KOPT-K1 (cell line): ENCODE data around the gene LGALS16.
"Not testable (repeated sequence)": the region's sequence is repeated elsewhere in the genome, so short reads cannot be mapped to it uniquely, and the experiment has no call there.

Source experiments
- H3K27ac ChIP-seq: fragments of 200-600 bp; sonication (generic); 2 replicates; pipeline ENCODE4 v1.5.1; 2016; ENCODE audit warnings: antibody characterized with exemption, mild to moderate bottlenecking, low read depth, low read length; ENCODE audit not compliant: poor library complexity, severe bottlenecking
- H3K36me3 ChIP-seq: fragments of 200-600 bp; sonication (generic); 2 replicates; pipeline ENCODE4 v1.5.1; 2017; ENCODE audit warnings: antibody characterized with exemption, mild to moderate bottlenecking, low read length, moderate library complexity; ENCODE audit not compliant: insufficient read depth
- H3K9me3 ChIP-seq: fragments of 200-600 bp; sonication (generic); 2 replicates; pipeline ENCODE4 v1.5.1; 2017; ENCODE audit warnings: antibody characterized with exemption, low read length, mild to moderate bottlenecking; ENCODE audit not compliant: insufficient read depth, poor library complexity, severe bottlenecking

LGALS16 gene

GRCh38 chr19:39661565-39661964 is 5.9 kb downstream of the LGALS16 start:
- no peaks in the 10 kb centered on the region for H3K36me3 ChIP-seq
- H3K27ac ChIP-seq = no peak overlapping the region
- H3K9me3 ChIP-seq = peaks cover 8% of the 10 kb centered on the region

GRCh38 chr19:39669860-39670259 is 14.1 kb downstream of the LGALS16 start:
- H3K36me3 ChIP-seq, H3K27ac ChIP-seq, H3K9me3 ChIP-seq: not testable (repeated sequence)

GRCh38 chr19:39670998-39671397 is 15.3 kb downstream of the LGALS16 start:
- Histone ChIP-seq H3K9me3 (peaks cover 3% of the 10 kb centered on the region), H3K36me3 (no peaks in the 10 kb centered on the region), H3K27ac (no peak overlapping the region)

- no peak overlapping the region for H3K27ac ChIP-seq
- H3K36me3 ChIP-seq = no peaks in the 10 kb centered on the region
- H3K9me3 ChIP-seq = no peaks in the 10 kb centered on the region
Measured at GRCh38 chr19:39671739-39672363, 16.1 kb downstream of the LGALS16 start.

GRCh38 chr19:39672473-39672872 is 16.8 kb downstream of the LGALS16 start:
- H3K27ac ChIP-seq = no peak overlapping the region
- H3K36me3 ChIP-seq = no peaks in the 10 kb centered on the region
- no peaks in the 10 kb centered on the region for H3K9me3 ChIP-seq

GRCh38 chr19:39673862-39674261 is 18.1 kb downstream of the LGALS16 start:
- not testable (repeated sequence) for H3K9me3 ChIP-seq, H3K27ac ChIP-seq, H3K36me3 ChIP-seq

- Histone ChIP-seq H3K27ac (no peak overlapping the region), H3K9me3 (no peaks in the 10 kb centered on the region), H3K36me3 (no peaks in the 10 kb centered on the region)
Measured at GRCh38 chr19:39676004-39676403, 20.3 kb downstream of the LGALS16 start.

GRCh38 chr19:39677961-39678889 is 22.5 kb downstream of the LGALS16 start:
- no peak overlapping the region for H3K27ac ChIP-seq
- no peaks in the 10 kb centered on the region for H3K9me3 ChIP-seq
- H3K36me3 ChIP-seq = no peaks in the 10 kb centered on the region

- no peaks in the 10 kb centered on the region for H3K36me3 ChIP-seq
- no peaks in the 10 kb centered on the region for H3K9me3 ChIP-seq
- no peak overlapping the region for H3K27ac ChIP-seq
Measured at GRCh38 chr19:39679056-39679790, 23.5 kb downstream of the LGALS16 start.

- no peak overlapping the region for H3K27ac ChIP-seq
- no peaks in the 10 kb centered on the region for H3K9me3 ChIP-seq
- no peaks in the 10 kb centered on the region for H3K36me3 ChIP-seq
Measured at GRCh38 chr19:39679791-39680168, 24.1 kb downstream of the LGALS16 start.

GRCh38 chr19:39680593-39680992 is 24.9 kb downstream of the LGALS16 start:
- Histone ChIP-seq H3K9me3 (no peaks in the 10 kb centered on the region), H3K27ac (no peak overlapping the region), H3K36me3 (no peaks in the 10 kb centered on the region)

- H3K27ac ChIP-seq = no peak overlapping the region
- no peaks in the 10 kb centered on the region for H3K9me3 ChIP-seq
- no peaks in the 10 kb centered on the region for H3K36me3 ChIP-seq
Measured at GRCh38 chr19:39681416-39681815, 25.7 kb downstream of the LGALS16 start.

GRCh38 chr19:39684267-39684666 is 28.6 kb downstream of the LGALS16 start:
- no peaks in the 10 kb centered on the region for H3K36me3 ChIP-seq
- H3K27ac ChIP-seq = no peak overlapping the region
- no peaks in the 10 kb centered on the region for H3K9me3 ChIP-seq

- H3K36me3 ChIP-seq = no peaks in the 10 kb centered on the region
- H3K9me3 ChIP-seq = peaks cover 7% of the 10 kb centered on the region
- no peak overlapping the region for H3K27ac ChIP-seq
Measured at GRCh38 chr19:39686739-39687138, 31.0 kb downstream of the LGALS16 start.

- not testable (repeated sequence) for H3K9me3 ChIP-seq, H3K36me3 ChIP-seq, H3K27ac ChIP-seq
Measured at GRCh38 chr19:39688637-39689036, 32.9 kb downstream of the LGALS16 start.
